Measurements from ENCODE around the gene ELK3.

DNA sequence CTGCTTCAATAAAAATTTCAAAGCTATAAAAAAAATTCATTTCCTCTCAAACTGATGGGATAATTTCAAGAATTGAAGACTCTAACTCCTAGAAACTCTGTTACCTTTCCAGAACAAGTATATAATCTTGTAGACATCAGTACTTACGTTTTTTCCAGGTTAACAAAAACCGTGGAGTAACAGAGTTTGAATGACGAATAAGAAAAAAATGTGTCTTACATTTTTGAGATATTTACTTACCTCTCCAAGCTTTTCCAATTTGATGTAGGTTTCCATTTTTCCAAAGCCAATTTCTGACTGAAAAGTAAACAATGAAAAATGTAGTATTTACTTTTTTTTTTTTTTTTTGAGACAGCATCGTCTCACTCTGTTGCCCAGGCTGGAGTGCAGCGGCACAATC, 105.9 kb downstream of the ELK3 start:
- TF ChIP-seq POLR3G (IDR thresholded peaks at IDR 0.05; ENCODE audit: extremely low read depth, insufficient read length, insufficient replicate concordance) (no peak), MAFK (IDR thresholded peaks at IDR 0.05; ENCODE audit: low read length) (no peak), CBX2 (IDR thresholded peaks at IDR 0.05; ENCODE audit: insufficient read depth, low read length, poor library complexity, severe bottlenecking) (no peak), POLR2A (conservative IDR thresholded peaks at IDR 0.05) (no peak), FUS (optimal IDR thresholded peaks at IDR 0.05; ENCODE audit: low read depth, low read length) (no peak), ZNF699 (CRISPR knock-in tag; IDR thresholded peaks at IDR 0.05; ENCODE audit: insufficient replicate concordance) (no peak), SMARCC2 (IDR thresholded peaks at IDR 0.05; ENCODE audit: low read depth) (no peak)
- TF ChIP-seq, protein P1, sequence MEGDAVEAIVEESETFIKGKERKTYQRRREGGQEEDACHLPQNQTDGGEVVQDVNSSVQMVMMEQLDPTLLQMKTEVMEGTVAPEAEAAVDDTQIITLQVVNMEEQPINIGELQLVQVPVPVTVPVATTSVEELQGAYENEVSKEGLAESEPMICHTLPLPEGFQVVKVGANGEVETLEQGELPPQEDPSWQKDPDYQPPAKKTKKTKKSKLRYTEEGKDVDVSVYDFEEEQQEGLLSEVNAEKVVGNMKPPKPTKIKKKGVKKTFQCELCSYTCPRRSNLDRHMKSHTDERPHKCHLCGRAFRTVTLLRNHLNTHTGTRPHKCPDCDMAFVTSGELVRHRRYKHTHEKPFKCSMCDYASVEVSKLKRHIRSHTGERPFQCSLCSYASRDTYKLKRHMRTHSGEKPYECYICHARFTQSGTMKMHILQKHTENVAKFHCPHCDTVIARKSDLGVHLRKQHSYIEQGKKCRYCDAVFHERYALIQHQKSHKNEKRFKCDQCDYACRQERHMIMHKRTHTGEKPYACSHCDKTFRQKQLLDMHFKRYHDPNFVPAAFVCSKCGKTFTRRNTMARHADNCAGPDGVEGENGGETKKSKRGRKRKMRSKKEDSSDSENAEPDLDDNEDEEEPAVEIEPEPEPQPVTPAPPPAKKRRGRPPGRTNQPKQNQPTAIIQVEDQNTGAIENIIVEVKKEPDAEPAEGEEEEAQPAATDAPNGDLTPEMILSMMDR (IDR thresholded peaks at IDR 0.05 in 2 of 3, conservative IDR thresholded peaks at IDR 0.05 in 1 of 3; ENCODE audit: insufficient read depth in 2 of 3, low read depth in 1 of 3, low read length in 3 of 3), result no peak
- TF ChIP-seq, protein P2, sequence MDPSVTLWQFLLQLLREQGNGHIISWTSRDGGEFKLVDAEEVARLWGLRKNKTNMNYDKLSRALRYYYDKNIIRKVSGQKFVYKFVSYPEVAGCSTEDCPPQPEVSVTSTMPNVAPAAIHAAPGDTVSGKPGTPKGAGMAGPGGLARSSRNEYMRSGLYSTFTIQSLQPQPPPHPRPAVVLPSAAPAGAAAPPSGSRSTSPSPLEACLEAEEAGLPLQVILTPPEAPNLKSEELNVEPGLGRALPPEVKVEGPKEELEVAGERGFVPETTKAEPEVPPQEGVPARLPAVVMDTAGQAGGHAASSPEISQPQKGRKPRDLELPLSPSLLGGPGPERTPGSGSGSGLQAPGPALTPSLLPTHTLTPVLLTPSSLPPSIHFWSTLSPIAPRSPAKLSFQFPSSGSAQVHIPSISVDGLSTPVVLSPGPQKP (CRISPR knock-in tag; IDR thresholded peaks at IDR 0.05), result no peak
- TF ChIP-seq, protein P3, sequence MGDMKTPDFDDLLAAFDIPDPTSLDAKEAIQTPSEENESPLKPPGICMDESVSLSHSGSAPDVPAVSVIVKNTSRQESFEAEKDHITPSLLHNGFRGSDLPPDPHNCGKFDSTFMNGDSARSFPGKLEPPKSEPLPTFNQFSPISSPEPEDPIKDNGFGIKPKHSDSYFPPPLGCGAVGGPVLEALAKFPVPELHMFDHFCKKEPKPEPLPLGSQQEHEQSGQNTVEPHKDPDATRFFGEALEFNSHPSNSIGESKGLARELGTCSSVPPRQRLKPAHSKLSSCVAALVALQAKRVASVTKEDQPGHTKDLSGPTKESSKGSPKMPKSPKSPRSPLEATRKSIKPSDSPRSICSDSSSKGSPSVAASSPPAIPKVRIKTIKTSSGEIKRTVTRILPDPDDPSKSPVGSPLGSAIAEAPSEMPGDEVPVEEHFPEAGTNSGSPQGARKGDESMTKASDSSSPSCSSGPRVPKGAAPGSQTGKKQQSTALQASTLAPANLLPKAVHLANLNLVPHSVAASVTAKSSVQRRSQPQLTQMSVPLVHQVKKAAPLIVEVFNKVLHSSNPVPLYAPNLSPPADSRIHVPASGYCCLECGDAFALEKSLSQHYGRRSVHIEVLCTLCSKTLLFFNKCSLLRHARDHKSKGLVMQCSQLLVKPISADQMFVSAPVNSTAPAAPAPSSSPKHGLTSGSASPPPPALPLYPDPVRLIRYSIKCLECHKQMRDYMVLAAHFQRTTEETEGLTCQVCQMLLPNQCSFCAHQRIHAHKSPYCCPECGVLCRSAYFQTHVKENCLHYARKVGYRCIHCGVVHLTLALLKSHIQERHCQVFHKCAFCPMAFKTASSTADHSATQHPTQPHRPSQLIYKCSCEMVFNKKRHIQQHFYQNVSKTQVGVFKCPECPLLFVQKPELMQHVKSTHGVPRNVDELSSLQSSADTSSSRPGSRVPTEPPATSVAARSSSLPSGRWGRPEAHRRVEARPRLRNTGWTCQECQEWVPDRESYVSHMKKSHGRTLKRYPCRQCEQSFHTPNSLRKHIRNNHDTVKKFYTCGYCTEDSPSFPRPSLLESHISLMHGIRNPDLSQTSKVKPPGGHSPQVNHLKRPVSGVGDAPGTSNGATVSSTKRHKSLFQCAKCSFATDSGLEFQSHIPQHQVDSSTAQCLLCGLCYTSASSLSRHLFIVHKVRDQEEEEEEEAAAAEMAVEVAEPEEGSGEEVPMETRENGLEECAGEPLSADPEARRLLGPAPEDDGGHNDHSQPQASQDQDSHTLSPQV (IDR thresholded peaks at IDR 0.05), result no peak
- TF ChIP-seq, protein P4, sequence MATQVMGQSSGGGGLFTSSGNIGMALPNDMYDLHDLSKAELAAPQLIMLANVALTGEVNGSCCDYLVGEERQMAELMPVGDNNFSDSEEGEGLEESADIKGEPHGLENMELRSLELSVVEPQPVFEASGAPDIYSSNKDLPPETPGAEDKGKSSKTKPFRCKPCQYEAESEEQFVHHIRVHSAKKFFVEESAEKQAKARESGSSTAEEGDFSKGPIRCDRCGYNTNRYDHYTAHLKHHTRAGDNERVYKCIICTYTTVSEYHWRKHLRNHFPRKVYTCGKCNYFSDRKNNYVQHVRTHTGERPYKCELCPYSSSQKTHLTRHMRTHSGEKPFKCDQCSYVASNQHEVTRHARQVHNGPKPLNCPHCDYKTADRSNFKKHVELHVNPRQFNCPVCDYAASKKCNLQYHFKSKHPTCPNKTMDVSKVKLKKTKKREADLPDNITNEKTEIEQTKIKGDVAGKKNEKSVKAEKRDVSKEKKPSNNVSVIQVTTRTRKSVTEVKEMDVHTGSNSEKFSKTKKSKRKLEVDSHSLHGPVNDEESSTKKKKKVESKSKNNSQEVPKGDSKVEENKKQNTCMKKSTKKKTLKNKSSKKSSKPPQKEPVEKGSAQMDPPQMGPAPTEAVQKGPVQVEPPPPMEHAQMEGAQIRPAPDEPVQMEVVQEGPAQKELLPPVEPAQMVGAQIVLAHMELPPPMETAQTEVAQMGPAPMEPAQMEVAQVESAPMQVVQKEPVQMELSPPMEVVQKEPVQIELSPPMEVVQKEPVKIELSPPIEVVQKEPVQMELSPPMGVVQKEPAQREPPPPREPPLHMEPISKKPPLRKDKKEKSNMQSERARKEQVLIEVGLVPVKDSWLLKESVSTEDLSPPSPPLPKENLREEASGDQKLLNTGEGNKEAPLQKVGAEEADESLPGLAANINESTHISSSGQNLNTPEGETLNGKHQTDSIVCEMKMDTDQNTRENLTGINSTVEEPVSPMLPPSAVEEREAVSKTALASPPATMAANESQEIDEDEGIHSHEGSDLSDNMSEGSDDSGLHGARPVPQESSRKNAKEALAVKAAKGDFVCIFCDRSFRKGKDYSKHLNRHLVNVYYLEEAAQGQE (IDR thresholded peaks at IDR 0.05; ENCODE audit: borderline replicate concordance), result no peak
- TF ChIP-seq, protein P4 (CRISPR knock-in tag; IDR thresholded peaks at IDR 0.05; ENCODE audit: low read depth), result no peak
- TF ChIP-seq, protein P5, sequence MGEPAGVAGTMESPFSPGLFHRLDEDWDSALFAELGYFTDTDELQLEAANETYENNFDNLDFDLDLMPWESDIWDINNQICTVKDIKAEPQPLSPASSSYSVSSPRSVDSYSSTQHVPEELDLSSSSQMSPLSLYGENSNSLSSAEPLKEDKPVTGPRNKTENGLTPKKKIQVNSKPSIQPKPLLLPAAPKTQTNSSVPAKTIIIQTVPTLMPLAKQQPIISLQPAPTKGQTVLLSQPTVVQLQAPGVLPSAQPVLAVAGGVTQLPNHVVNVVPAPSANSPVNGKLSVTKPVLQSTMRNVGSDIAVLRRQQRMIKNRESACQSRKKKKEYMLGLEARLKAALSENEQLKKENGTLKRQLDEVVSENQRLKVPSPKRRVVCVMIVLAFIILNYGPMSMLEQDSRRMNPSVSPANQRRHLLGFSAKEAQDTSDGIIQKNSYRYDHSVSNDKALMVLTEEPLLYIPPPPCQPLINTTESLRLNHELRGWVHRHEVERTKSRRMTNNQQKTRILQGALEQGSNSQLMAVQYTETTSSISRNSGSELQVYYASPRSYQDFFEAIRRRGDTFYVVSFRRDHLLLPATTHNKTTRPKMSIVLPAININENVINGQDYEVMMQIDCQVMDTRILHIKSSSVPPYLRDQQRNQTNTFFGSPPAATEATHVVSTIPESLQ (CRISPR knock-in tag; IDR thresholded peaks at IDR 0.05), result no peak
